Measurements from ENCODE around the gene GPR142. TPM values are rescaled to one million over a fixed set of nuclear protein-coding genes. Genes with fewer than 3 reads are reported as not detected.

GPR142 gene
- total RNA-seq, 1 donor: not detected

Small RNA genes lying within 50 kb of the gene (small RNA-seq; reads per million reads assigned to genes)
- not detected for gene RNA5SP448

Other genes starting within 250 kb of the GPR142 start
- 470 and 728 TPM in 2 replicates for gene RPL38, start 163.8 kb upstream of the GPR142 start, total RNA-seq
- gene TTYH2, start 153.9 kb upstream of the GPR142 start, total RNA-seq: 1.2 and 1.4 TPM in 2 replicates
- not detected in 2 replicates for gene DNAI2, start 93.3 kb upstream of the GPR142 start, total RNA-seq
- gene KIF19, start 41.3 kb upstream of the GPR142 start, total RNA-seq: not detected in 2 replicates
- gene BTBD17, start 5.6 kb upstream of the GPR142 start, total RNA-seq: not detected in 2 replicates
- gene GPRC5C, start 64.6 kb downstream of the GPR142 start, total RNA-seq: 2.9 and 6.8 TPM in 2 replicates
- gene CD300A, start 99.1 kb downstream of the GPR142 start, total RNA-seq: not detected in 2 replicates
- gene CD300LB, start 164.0 kb downstream of the GPR142 start, total RNA-seq: not detected in 2 replicates
- gene CD300C, start 178.6 kb downstream of the GPR142 start, total RNA-seq: under 0.01 TPM in 1 of 2 replicates, not detected in the other
- not detected in 2 replicates for gene CD300H, start 200.0 kb downstream of the GPR142 start, total RNA-seq
- gene CD300LD, start 224.8 kb downstream of the GPR142 start, total RNA-seq: not detected in 2 replicates

Data from osteoblast (primary cell).